Dermis microvascular lymphatic vessel endothelial cell (primary cell): Measurements from ENCODE around the gene LPP. TPM values are rescaled to one million over a fixed set of nuclear protein-coding genes. Genes with fewer than 3 reads are reported as not detected.

Experiments used
- DNase-seq, 2 donors: peaks; one replicate each; pipeline versions ENCODE4 v3.0.0 to v3.0.0-alpha.2; 2010; ENCODE audit warnings: low read depth in 2 of 2
- total RNA-seq: library from RNA; depleted of rRNA; stranded (reverse); fragments of >200 nt; gene quantifications from 2 replicates; pipeline ENCODE4 v1.2.1, GENCODE V29; 2014

The LPP gene
- total RNA-seq, 1 donor from 2014 or later: 23.1 TPM

GRCh38 chr3:188326111-188326510 lies 172.2 kb downstream of the LPP start:
- DNase-seq: peak; percentile 8 to 32

- DNase-seq: no peak
These were observed 173.0 kb downstream of the LPP start for GRCh38 chr3:188326968-188327367.

- DNase-seq: no peak
These were observed 173.5 kb downstream of the LPP start for GRCh38 chr3:188327433-188327832.

GRCh38 chr3:188330138-188330537 lies 176.2 kb downstream of the LPP start:
- no peak for DNase-seq

GRCh38 chr3:188331166-188331565 lies 177.2 kb downstream of the LPP start:
- no peak for DNase-seq

- no peak for DNase-seq
These were observed 178.1 kb downstream of the LPP start for GRCh38 chr3:188332085-188332484.

- no peak for DNase-seq
These were observed 181.7 kb downstream of the LPP start for GRCh38 chr3:188335656-188336055.

- DNase-seq: no peak
These were observed 182.2 kb downstream of the LPP start for GRCh38 chr3:188336178-188336577.

- no peak for DNase-seq
These were observed 183.3 kb downstream of the LPP start for GRCh38 chr3:188337232-188337631.

- DNase-seq: no peak
These were observed 184.1 kb downstream of the LPP start for GRCh38 chr3:188338086-188338485.

GRCh38 chr3:188339410-188340295 lies 185.7 kb downstream of the LPP start:
- DNase-seq: no peak

- no peak for DNase-seq
These were observed 187.5 kb downstream of the LPP start for GRCh38 chr3:188341501-188341900.

GRCh38 chr3:188342991-188343732 lies 189.2 kb downstream of the LPP start:
- DNase-seq: no peak

GRCh38 chr3:188343894-188344293 lies 189.9 kb downstream of the LPP start:
- no peak for DNase-seq

- DNase-seq: peak; percentile 60 to 95
These were observed 191.3 kb downstream of the LPP start for GRCh38 chr3:188345223-188345622.

GRCh38 chr3:188348435-188349244 lies 194.7 kb downstream of the LPP start:
- peak in 1 of 2 donors; percentile 80 for DNase-seq

- DNase-seq: no peak
These were observed 195.5 kb downstream of the LPP start for GRCh38 chr3:188349351-188349901.

GRCh38 chr3:188349933-188350332 lies 196.0 kb downstream of the LPP start:
- no peak for DNase-seq

GRCh38 chr3:188350961-188351360 lies 197.0 kb downstream of the LPP start:
- DNase-seq: no peak

- no peak for DNase-seq
These were observed 197.7 kb downstream of the LPP start for GRCh38 chr3:188351648-188352047.

GRCh38 chr3:188352196-188352927 lies 198.4 kb downstream of the LPP start:
- DNase-seq: no peak
